HG03558 (cell line): ENCODE data around the gene GMIP.

Source experiments
- ATAC-seq: cut with Tn5 transposase; IDR thresholded peaks from one replicate; pipeline ENCODE4 v1.9.1; 2021; ENCODE audit warnings: moderate number of reproducible peaks; ENCODE audit not compliant: unreplicated experiment; ENCODE audit errors: extremely low read depth

GMIP gene

DNA sequence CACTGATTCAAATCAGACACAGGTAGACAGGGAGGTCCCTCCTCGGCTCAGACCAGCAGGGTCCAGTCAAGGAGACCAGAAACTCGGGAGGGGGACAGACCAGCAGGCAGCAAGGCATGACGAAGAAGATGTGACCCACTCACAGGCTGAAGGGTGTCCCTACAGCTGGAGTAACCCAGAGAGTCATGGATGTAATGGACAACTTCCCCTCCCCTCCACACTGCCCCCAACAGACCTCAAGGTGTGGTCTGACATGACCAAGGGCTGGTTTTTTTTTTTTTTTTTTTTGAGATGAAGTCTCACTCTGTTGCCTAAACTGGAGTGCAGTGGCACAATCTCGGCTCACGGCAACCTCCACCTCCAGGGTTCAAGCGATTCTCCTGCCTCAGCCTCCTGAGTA is 59.1 kb downstream of the GMIP start:
- no peak for ATAC-seq

DNA sequence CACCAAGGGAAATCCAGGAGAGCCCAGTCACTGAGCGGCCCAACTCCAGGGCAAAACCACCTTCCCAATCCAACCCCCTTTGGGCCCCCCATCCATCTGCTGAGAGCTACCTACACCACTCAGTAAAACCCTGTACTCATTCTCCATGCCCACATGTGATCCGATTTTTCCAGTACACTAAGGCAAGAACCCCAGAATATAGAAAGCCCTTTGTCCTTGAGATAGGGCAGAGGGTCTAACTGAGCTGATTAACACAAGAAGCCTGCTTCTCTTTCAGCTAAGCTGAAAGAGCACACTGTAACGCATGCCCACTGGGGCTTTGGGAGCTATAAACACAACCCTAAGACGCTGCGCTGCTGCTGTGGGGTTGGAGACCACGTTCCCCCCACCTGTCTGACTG is 61.0 kb downstream of the GMIP start:
- no peak for ATAC-seq

DNA sequence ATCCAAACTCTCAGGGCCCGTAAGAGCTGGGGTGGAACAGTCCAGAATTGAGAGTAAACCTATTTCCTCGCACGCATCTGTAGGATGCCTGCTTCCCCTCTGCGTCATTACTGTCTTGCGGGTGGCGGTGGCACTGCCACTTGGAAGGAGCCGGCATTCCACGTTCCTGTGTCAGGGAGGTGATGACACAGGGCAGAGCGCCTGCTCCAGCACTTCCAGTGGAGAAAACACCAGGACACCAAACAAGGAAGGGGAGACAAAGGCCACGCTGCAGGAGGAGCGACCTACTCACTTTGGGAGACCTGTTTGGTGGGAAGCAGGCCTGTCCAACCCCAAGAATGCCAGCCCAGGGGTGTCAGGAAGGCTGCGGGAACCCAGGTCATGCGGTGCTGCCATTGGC is 62.1 kb downstream of the GMIP start:
- no peak for ATAC-seq

DNA sequence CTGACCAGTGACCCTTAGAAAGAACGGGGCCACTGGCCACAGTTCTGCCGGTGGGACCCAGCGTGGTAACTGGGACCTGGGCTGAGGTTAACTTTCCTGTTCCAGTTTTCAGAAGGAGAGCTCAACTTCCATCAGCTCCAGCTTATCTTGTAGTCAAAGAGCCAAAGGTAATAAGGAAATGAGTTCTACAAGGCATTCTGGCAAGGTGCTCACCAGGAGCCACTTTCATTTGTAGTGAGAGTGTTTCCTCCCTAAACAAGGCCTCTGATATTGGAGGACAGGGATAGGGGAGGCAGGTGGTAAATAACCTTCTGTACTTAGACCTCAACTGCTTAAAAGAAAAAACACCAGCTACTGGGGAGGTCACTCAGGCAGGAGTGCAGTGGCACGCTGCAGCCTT is 63.0 kb downstream of the GMIP start:
- no peak for ATAC-seq

DNA sequence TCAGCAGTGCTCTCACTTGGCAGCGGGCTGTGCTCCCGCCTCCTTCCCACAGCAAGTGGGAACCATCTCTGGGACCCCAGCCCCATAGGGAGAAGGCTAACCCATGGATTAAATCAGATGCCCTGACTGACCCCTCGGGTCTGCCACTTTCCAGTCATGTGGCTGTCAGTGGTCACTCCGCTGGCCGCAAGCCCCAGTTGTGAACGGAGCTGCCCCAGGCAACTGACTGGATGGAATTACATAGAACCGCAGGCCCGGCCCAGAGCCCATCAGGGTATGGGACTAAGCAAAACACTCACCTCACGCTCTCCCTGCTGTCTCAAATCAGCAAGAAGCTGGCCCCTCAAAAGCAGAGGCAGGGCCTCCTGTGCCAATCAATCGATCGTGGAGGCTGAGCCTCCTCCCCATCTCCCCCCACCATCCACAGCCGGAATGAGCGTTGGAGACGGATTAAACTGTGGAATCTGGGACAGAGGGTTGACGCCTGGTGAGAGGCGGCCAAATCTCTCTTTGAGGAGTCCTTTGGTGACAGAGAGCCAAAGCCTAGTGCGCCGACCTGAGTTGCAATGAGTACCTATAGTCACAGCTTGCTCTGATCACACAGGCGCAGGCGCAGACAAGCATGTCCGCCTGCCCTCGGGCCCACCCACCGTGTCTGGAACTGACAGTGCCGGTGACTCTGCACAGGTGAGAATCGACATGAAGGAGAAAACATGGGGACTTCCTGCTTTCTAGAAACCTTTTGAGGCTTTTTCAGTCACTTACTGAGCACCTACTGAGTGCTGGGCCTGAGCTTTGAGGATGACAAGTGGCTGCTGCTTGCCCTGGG is 63.7 kb downstream of the GMIP start:
- no peak for ATAC-seq
